RWPE1 (cell line): ENCODE results near the gene TMBIM4.

Experiments used
- CTCF ChIA-PET: fragments of 350-600 bp; sonication (Branson Sonifier 250); formaldehyde crosslinking; extraction: SDS; loops from one replicate; lab custom pipeline; 2021; lab: Yijun Ruan, JAX
- POLR2A ChIA-PET: fragments of 400-600 bp; formaldehyde crosslinking; extraction: SDS; loops from one replicate; lab custom pipeline; 2020; ENCODE audit warnings: antibody characterized with exemption; ENCODE audit not compliant: low non-redundant PET; lab: Yijun Ruan, JAX
- DNase-seq: peaks from one replicate; pipeline ENCODE4 v3.0.0; 2012; ENCODE audit warnings: low spot score
- H3K27ac ChIP-seq: fragments of 450-650 bp; 2 replicates; pipeline ENCODE4 v1.5.1; 2017
- TF ChIP-seq, protein P1 (sequence below): fragments of 450-650 bp; conservative IDR thresholded peaks from 2 replicates; pipeline ENCODE4 v1.5.1; 2017; ENCODE audit warnings: low read depth, mild to moderate bottlenecking

TMBIM4 gene

DNA sequence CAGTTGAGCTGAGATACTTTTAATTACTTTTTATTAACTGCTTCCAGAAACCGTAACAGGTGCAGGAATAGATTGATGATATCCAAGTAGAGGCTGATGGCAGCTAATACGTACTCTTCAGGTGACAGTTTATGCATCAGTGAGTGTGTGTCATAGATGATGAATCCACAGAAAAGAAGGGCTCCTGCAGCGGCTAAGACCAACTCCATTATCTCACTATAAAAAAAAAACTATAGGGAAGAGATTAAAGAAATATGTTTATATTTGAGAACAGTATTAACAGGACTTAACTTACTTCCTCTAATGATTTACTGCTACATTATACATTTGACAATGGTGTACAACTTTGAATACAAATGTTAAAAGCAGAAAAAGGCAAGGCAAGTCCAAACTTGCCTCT, 31.9 kb downstream of the TMBIM4 start:
- no peak overlapping the region for H3K27ac ChIP-seq
- no peak for DNase-seq
- ChIA-PET POLR2A (no interaction called here), CTCF (no interaction called here)
- TF ChIP-seq, protein P1, sequence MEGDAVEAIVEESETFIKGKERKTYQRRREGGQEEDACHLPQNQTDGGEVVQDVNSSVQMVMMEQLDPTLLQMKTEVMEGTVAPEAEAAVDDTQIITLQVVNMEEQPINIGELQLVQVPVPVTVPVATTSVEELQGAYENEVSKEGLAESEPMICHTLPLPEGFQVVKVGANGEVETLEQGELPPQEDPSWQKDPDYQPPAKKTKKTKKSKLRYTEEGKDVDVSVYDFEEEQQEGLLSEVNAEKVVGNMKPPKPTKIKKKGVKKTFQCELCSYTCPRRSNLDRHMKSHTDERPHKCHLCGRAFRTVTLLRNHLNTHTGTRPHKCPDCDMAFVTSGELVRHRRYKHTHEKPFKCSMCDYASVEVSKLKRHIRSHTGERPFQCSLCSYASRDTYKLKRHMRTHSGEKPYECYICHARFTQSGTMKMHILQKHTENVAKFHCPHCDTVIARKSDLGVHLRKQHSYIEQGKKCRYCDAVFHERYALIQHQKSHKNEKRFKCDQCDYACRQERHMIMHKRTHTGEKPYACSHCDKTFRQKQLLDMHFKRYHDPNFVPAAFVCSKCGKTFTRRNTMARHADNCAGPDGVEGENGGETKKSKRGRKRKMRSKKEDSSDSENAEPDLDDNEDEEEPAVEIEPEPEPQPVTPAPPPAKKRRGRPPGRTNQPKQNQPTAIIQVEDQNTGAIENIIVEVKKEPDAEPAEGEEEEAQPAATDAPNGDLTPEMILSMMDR, result no peak

DNA sequence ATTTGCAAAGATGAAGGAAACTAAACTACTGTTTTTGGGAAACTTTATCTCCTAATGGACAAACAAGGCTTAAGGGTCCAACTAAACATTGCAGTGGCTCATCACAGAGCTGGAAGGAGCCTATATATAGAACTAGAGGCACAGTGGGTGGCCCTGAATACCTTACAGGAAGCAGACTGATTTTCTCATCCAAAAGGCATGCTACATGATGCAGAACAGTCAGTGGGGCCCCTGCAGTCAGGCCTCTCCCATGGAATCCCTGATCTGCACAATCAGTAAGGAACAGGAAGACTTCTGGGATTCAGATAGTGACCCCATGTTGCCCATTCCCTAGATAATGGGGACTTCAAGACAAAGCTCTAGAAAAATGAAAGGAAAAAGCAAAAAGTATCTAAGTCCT, 37.4 kb downstream of the TMBIM4 start:
- ChIA-PET POLR2A (interaction anchor here (0.5 kb wide), 1 partner anchor 130 kb away, joined by 3 read pairs; no protein-coding TSS in a partner anchor), CTCF (interaction anchor here (0.6 kb wide), 1 partner anchor 528 kb away, joined by 3 read pairs; no protein-coding TSS in a partner anchor)
- TF ChIP-seq, protein P1, result no peak
- no peak overlapping the region for H3K27ac ChIP-seq
- DNase-seq, result peak; percentile 41

DNA sequence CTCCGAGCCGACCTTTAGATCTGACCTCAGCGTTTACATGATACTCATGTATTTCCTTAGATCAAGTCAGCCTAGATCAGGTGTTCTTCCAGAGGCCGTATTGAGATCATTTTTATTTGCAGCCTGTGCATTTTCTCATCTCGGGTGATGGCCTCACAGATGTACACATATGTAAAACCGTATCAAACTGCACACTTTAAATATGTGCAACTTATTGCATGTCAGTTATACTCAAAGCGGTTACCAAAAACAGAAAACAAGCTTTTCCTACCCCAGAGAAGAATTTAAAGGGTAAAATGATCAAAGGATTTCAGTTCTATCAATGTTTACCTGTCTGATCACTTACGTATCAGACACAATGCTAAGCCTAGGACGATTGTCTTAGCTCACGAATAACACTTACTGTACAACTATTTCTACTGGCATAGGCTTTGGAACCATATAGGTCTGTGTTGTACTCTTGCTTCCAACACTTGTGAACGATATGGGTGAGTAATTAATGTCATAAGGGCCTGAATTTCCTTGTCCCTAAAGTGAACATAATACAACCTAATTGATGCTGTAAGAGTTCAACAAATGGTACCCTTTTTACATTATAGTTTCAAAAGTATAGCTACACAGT, 38.6 kb downstream of the TMBIM4 start:
- no peak for DNase-seq
- ChIA-PET POLR2A (interaction anchor here (0.5 to 0.8 kb wide), 4 partner anchors 38 to 492 kb away, joined by 3 read pairs; no protein-coding TSS in a partner anchor), CTCF (interaction anchor here (1.0 kb wide), 1 partner anchor 14 kb away, joined by 3 read pairs; no protein-coding TSS in a partner anchor)
- H3K27ac ChIP-seq, result peak overlapping the region; percentile 78
- TF ChIP-seq, protein P1, result no peak

DNA sequence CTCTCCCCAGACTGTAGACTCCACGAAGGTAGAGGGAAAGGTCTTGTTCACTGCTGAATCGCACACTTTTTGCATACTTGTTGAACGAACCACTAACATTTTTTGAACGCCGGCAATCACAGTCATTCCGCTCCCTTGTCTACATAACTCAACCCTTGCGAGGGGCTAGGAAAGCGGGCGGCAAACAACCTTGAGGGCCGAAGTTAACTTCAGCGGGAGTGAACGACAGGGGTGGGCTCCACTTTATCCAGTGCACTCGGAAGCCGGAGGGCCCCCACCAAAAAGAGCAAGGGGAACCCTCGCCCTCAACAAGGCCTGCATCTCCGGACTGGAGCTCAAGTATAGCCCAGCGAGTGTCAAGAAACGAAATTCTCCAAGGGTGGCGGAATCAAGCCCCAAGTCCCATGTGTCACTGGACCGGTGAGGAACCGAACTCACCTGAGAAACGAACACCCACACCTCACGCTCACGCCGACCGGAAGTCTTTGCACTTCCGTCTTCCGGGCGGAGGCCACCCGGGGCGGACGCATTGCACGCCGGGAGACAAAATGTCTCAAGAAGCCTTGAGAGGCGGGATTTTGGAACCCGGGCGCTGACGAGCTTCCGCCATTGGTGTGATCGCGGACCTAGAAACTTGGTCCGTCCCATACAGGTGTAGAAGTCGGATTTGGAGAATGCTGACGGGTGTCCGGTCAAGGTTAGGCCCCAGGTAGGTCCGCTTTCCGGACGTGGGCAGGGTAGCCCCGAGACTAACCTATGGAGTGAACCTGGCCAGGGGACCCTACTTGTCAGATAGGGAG, 39.3 kb downstream of the TMBIM4 start, which contains the start of gene LLPH:
Gene LLPH (minus strand): TSS at position 484 of the 800 bp plus-strand sequence. CDS start 1,644 bp downstream, outside the sequence.
- DNase-seq, result peak; percentile 92
- TF ChIP-seq, protein P1, result no peak
- peak within 1 kb of the TSS; percentile 78 for H3K27ac ChIP-seq
- ChIA-PET CTCF (interaction anchor here (1.0 kb wide), 1 partner anchor 14 kb away, joined by 3 read pairs; no protein-coding TSS in a partner anchor), POLR2A (interaction anchor here (0.5 to 0.8 kb wide), 4 partner anchors 39 to 493 kb away, joined by 3 read pairs; no protein-coding TSS in a partner anchor)

DNA sequence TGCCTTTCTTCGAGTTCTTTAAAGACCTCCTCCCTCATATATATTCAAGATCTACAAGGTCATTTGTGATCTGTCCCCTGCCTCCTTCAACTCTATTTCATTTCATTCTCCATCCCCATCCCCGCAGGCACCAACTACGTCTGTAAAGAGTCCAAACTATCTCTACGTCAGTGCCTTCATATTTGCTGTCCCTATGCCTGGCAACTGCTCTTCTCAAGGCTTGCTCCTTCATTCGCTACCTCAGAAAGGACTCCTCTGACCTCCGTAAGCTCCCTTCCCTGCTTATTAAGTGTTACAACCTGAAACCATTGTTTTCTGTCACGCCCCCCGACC, 39.9 kb downstream of the TMBIM4 start:
- peak; percentile 23 for DNase-seq
- H3K27ac ChIP-seq, result peak overlapping the region; percentile 78; the same call in 1 of the 2 replicates
- TF ChIP-seq, protein P1, result no peak
- POLR2A ChIA-PET, result no interaction called here
- CTCF ChIA-PET, result interaction anchor here (0.7 kb wide), 1 partner anchor 260 kb away, joined by 3 read pairs; no protein-coding TSS in a partner anchor

DNA sequence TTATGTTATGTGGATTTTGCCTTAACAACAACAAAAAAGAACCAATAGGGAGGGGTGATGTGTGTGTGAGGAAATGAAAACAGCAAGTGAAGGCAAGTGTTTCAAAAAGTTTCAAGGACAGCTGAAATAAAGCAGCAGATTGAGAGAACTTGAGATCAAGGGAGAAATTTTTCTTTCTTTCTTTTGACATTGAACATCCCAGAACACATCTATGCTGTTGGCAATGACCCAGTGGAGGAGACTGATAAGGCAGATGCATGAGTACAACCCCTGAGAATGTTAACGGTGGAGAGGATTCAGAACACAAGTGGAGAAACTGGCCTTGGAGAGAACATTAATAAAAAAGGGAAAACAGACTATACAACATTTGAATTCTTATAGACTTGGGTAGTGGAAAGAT, 42.1 kb downstream of the TMBIM4 start:
- DNase-seq, result no peak
- ChIA-PET CTCF (no interaction called here), POLR2A (no interaction called here)
- TF ChIP-seq, protein P1, result no peak
- no peak overlapping the region for H3K27ac ChIP-seq
